ENCODE results near the gene CAMK2N2.

The CAMK2N2 gene

GRCh38 chr3:184241141-184241446 lies 20.3 kb downstream of the CAMK2N2 start:
- Histone ChIP-seq H3K36me3 (ENCODE audit: low read depth) (peaks cover 26% of the 10 kb centered on the region), H3K4me3 (ENCODE audit: severe bottlenecking) (no peak overlapping the region)

GRCh38 chr3:184240384-184241140 lies 20.8 kb downstream of the CAMK2N2 start:
- Histone ChIP-seq H3K9me3 (ENCODE audit: severe bottlenecking) (no peaks in the 10 kb centered on the region), H3K27ac (ENCODE audit: poor library complexity, severe bottlenecking) (no peak overlapping the region), H3K4me3 (ENCODE audit: severe bottlenecking) (no peak overlapping the region), H3K4me1 (ENCODE audit: insufficient read depth, poor library complexity, severe bottlenecking) (no peaks in the 10 kb centered on the region), H3K36me3 (ENCODE audit: low read depth) (peaks cover 25% of the 10 kb centered on the region), H3K27me3 (ENCODE audit: insufficient read depth, poor library complexity, severe bottlenecking) (no peaks in the 10 kb centered on the region)
- DNase-seq (ENCODE audit: low spot score) (peak; percentile 57), ATAC-seq (ENCODE audit: low read depth) (peak; percentile 24; the same call in 1 of the 3 replicates)
- TF ChIP-seq, protein P1, sequence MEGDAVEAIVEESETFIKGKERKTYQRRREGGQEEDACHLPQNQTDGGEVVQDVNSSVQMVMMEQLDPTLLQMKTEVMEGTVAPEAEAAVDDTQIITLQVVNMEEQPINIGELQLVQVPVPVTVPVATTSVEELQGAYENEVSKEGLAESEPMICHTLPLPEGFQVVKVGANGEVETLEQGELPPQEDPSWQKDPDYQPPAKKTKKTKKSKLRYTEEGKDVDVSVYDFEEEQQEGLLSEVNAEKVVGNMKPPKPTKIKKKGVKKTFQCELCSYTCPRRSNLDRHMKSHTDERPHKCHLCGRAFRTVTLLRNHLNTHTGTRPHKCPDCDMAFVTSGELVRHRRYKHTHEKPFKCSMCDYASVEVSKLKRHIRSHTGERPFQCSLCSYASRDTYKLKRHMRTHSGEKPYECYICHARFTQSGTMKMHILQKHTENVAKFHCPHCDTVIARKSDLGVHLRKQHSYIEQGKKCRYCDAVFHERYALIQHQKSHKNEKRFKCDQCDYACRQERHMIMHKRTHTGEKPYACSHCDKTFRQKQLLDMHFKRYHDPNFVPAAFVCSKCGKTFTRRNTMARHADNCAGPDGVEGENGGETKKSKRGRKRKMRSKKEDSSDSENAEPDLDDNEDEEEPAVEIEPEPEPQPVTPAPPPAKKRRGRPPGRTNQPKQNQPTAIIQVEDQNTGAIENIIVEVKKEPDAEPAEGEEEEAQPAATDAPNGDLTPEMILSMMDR (IDR thresholded peaks at IDR 0.05; ENCODE audit: poor library complexity, severe bottlenecking) = no peak

More at GRCh38 chr3:184241141-184241446, 20.3 kb downstream of the CAMK2N2 start:
- Histone ChIP-seq H3K27ac (ENCODE audit: poor library complexity, severe bottlenecking) (no peak overlapping the region), H3K9me3 (ENCODE audit: severe bottlenecking) (no peaks in the 10 kb centered on the region), H3K4me1 (ENCODE audit: insufficient read depth, poor library complexity, severe bottlenecking) (no peaks in the 10 kb centered on the region), H3K27me3 (ENCODE audit: insufficient read depth, poor library complexity, severe bottlenecking) (no peaks in the 10 kb centered on the region)
- TF ChIP-seq, protein P1 (IDR thresholded peaks at IDR 0.05; ENCODE audit: poor library complexity, severe bottlenecking) = no peak
- DNase-seq (ENCODE audit: low spot score) = peak; percentile 55
- no peak for ATAC-seq (ENCODE audit: low read depth)

DNA sequence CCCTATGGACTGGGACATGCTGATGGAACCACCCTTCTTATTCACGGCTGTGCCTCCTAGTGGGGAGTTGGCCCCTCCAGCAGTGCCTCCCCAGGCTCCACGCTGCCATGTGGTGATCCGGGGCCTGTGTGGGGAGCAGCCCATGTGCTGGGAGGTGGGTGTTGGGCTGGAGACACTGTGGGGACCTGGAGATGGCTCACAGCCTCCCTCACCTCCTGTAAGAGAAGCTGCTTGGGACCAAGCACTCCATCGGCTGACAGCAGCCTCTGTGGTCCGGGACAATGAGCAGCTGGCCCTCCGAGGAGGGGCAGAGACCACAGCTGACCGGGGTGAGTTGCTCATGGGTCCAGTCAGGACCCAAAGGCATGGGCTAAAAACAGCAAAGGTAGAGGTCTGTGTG lies 21.6 kb downstream of the CAMK2N2 start:
- DNase-seq (ENCODE audit: low spot score) = no peak
- H3K4me1 ChIP-seq (ENCODE audit: insufficient read depth, poor library complexity, severe bottlenecking) = no peaks in the 10 kb centered on the region
- H3K4me3 ChIP-seq (ENCODE audit: severe bottlenecking) = no peak overlapping the region
- TF ChIP-seq, protein P1 (IDR thresholded peaks at IDR 0.05; ENCODE audit: poor library complexity, severe bottlenecking) = no peak
- no peak overlapping the region for H3K27ac ChIP-seq (ENCODE audit: poor library complexity, severe bottlenecking)
- no peak for ATAC-seq (ENCODE audit: low read depth)
- H3K27me3 ChIP-seq (ENCODE audit: insufficient read depth, poor library complexity, severe bottlenecking) = no peaks in the 10 kb centered on the region
- peaks cover 16% of the 10 kb centered on the region for H3K36me3 ChIP-seq (ENCODE audit: low read depth)
- H3K9me3 ChIP-seq (ENCODE audit: severe bottlenecking) = no peaks in the 10 kb centered on the region

DNA sequence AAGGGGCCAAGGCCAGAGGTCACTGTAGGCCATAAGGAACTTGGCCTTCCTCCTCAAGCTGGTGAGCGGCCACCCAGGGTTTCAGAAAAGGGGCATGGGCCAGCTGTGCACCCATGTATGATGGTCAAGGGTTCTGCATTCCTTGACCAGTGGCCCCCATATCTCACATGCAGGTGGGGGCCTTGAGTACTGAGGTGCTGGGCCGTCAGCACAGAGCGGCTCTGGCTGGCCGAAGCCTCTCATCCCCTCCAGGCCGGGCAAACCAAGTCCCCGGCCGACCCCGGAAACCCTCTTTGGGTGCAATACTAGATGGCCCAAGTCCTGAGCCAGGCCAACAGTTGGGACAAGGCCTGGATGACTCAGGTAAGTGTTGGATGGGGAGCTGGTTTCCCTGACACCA lies 22.1 kb downstream of the CAMK2N2 start:
- no peaks in the 10 kb centered on the region for H3K27me3 ChIP-seq (ENCODE audit: insufficient read depth, poor library complexity, severe bottlenecking)
- TF ChIP-seq, protein P1 (IDR thresholded peaks at IDR 0.05; ENCODE audit: poor library complexity, severe bottlenecking) = no peak
- H3K36me3 ChIP-seq (ENCODE audit: low read depth) = peaks cover 11% of the 10 kb centered on the region
- no peak overlapping the region for H3K27ac ChIP-seq (ENCODE audit: poor library complexity, severe bottlenecking)
- no peaks in the 10 kb centered on the region for H3K4me1 ChIP-seq (ENCODE audit: insufficient read depth, poor library complexity, severe bottlenecking)
- no peak for ATAC-seq (ENCODE audit: low read depth)
- DNase-seq (ENCODE audit: low spot score) = no peak
- H3K9me3 ChIP-seq (ENCODE audit: severe bottlenecking) = no peaks in the 10 kb centered on the region
- H3K4me3 ChIP-seq (ENCODE audit: severe bottlenecking) = no peak overlapping the region

DNA sequence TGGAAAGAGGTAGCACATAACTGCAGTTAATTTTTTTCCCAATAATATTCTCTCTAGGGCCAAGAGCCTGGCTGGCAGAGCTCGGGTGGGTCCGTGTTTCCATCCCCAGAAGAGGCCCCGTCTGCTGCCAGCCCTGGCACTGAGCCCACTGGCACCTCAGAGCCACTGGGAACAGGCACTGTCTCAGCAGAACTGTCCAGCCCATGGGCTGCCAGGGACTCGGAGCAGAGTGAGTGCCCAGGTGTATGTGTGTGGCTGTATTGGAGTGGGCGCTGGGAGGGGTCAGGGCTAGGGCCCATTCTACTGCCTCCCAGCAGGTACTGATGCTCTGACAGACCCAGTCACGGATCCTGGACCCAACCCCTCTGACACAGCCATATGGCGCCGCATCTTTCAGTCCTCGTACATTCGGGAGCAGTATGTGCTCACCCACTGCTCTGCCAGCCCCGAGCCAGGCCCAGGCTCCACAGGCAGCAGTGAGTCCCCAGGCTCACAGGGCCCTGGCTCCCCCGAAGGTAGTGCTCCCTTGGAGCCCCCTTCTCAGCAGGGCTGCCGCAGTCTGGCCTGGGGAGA lies 23.0 kb downstream of the CAMK2N2 start:
- Histone ChIP-seq H3K4me1 (ENCODE audit: insufficient read depth, poor library complexity, severe bottlenecking) (peaks cover 3% of the 10 kb centered on the region), H3K27ac (ENCODE audit: poor library complexity, severe bottlenecking) (no peak overlapping the region), H3K4me3 (ENCODE audit: severe bottlenecking) (no peak overlapping the region), H3K27me3 (ENCODE audit: insufficient read depth, poor library complexity, severe bottlenecking) (no peaks in the 10 kb centered on the region), H3K9me3 (ENCODE audit: severe bottlenecking) (no peaks in the 10 kb centered on the region), H3K36me3 (ENCODE audit: low read depth) (peaks cover 8% of the 10 kb centered on the region)
- TF ChIP-seq, protein P1 (IDR thresholded peaks at IDR 0.05; ENCODE audit: poor library complexity, severe bottlenecking) = no peak
- ATAC-seq (ENCODE audit: low read depth) = no peak
- no peak for DNase-seq (ENCODE audit: low spot score)
